Esophagus squamous epithelium (tissue), 4 donors: ENCODE results near the gene DMAC1.

Experiments
- CTCF ChIP-seq, 6 experiments: fragments of 450-650 bp in 4 of 6; fragments of 200-600 bp in 2 of 6; sonication (generic) in 2 of 6; IDR thresholded peaks; one replicate each; pipeline ENCODE4 v1.5.1; 2016 to 2019; ENCODE audit warnings: antibody characterized with exemption in 6 of 6, mild to moderate bottlenecking in 4 of 6, moderate library complexity in 4 of 6
- POLR2A ChIP-seq, 4 donors: fragments of 450-650 bp; IDR thresholded peaks; one replicate each; pipeline ENCODE4 v1.6.1; 2017; ENCODE audit warnings: antibody characterized with exemption in 4 of 4, mild to moderate bottlenecking in 4 of 4, moderate library complexity in 3 of 4

- TF ChIP-seq CTCF (IDR thresholded peaks at IDR 0.05) (no peak), POLR2A (IDR thresholded peaks at IDR 0.05) (no peak)
Measured at GRCh38 chr9:7762600-7762999, 37.0 kb downstream of the DMAC1 start.
